ENCODE results near the gene AKAP6. TPM values are rescaled to one million over a fixed set of nuclear protein-coding genes. Genes with fewer than 3 reads are reported as not detected.

Gene AKAP6
- total RNA-seq, 1 donor from 2014 or later = 2.8 TPM

Other genes starting within 250 kb of the AKAP6 start
- gene RNU6-7, start 127.3 kb upstream of the AKAP6 start, total RNA-seq = not detected in 2 replicates
- not detected in 2 replicates for gene RNU6-8, start 126.0 kb upstream of the AKAP6 start, total RNA-seq